Measurements from ENCODE around the gene INPP5A. TPM values are rescaled to one million over a fixed set of nuclear protein-coding genes. Genes with fewer than 3 reads are reported as not detected.

The INPP5A gene
- total RNA-seq, 1 experiment from 2014 or later, result 25.5 TPM

GRCh38 chr10:132611986-132612385 lies 74.4 kb downstream of the INPP5A start:
- no peak for DNase-seq (ENCODE audit: low read depth)

- no peak for DNase-seq (ENCODE audit: low read depth)
Observed at GRCh38 chr10:132612571-132613504, 75.3 kb downstream of the INPP5A start.

- no peak for DNase-seq (ENCODE audit: low read depth)
Observed at GRCh38 chr10:132613566-132614348, 76.2 kb downstream of the INPP5A start.

GRCh38 chr10:132614431-132615340 lies 77.1 kb downstream of the INPP5A start:
- no peak for DNase-seq (ENCODE audit: low read depth)

- no peak for DNase-seq (ENCODE audit: low read depth)
Observed at GRCh38 chr10:132615341-132616169, 78.0 kb downstream of the INPP5A start.

- DNase-seq (ENCODE audit: low read depth), result no peak
Observed at GRCh38 chr10:132616170-132616995, 78.8 kb downstream of the INPP5A start.

- no peak for DNase-seq (ENCODE audit: low read depth)
Observed at GRCh38 chr10:132616996-132617736, 79.6 kb downstream of the INPP5A start.

- no peak for DNase-seq (ENCODE audit: low read depth)
Observed at GRCh38 chr10:132617737-132618052, 80.1 kb downstream of the INPP5A start.

GRCh38 chr10:132618158-132618919 lies 80.8 kb downstream of the INPP5A start:
- peak; percentile 29 for DNase-seq (ENCODE audit: low read depth)

GRCh38 chr10:132619927-132620326 lies 82.3 kb downstream of the INPP5A start:
- DNase-seq (ENCODE audit: low read depth), result no peak

GRCh38 chr10:132624061-132624846 lies 86.7 kb downstream of the INPP5A start:
- no peak for DNase-seq (ENCODE audit: low read depth)

- DNase-seq (ENCODE audit: low read depth), result no peak
Observed at GRCh38 chr10:132624847-132625471, 87.4 kb downstream of the INPP5A start.

- no peak for DNase-seq (ENCODE audit: low read depth)
Observed at GRCh38 chr10:132626019-132626760, 88.6 kb downstream of the INPP5A start.

- DNase-seq (ENCODE audit: low read depth), result no peak
Observed at GRCh38 chr10:132626761-132627665, 89.4 kb downstream of the INPP5A start.
